GM13977 (cell line): ENCODE results near the gene HIRIP3.
"Not testable (repeated sequence)": the region's sequence is repeated elsewhere in the genome, so short reads cannot be mapped to it uniquely, and the experiment has no call there.

Experiments used
- DNase-seq: peaks from one replicate; pipeline ENCODE4 v3.0.0; 2012; ENCODE audit warnings: low spot score
- CTCF ChIP-seq: IDR thresholded peaks from 2 replicates; pipeline ENCODE4 v1.5.1; 2012; ENCODE audit warnings: mild to moderate bottlenecking, control low read depth; ENCODE audit not compliant: insufficient read depth; ENCODE audit errors: extremely low read depth, missing control alignments
- in situ Hi-C: fragments of 300-500 bp; cut with MboI; formaldehyde crosslinking; loops from one replicate; pipeline ENCODE4 v1.12.0; 2022; ENCODE audit warnings: low sequenced_read_pairs, low pct_unique_long_range_greater_than_20kb, mixed read lengths, inconsistent platforms; ENCODE audit not compliant: unreplicated experiment

Gene HIRIP3

GRCh38 chr16:30025574-30025973 lies 30.2 kb upstream of the HIRIP3 start:
- no peak for TF ChIP-seq CTCF
- in situ Hi-C loops = loop anchor here (10.0 kb wide), 1 partner anchor 341 kb away; no protein-coding TSS in a partner anchor

GRCh38 chr16:30025156-30025555 lies 29.7 kb upstream of the HIRIP3 start:
- no peak for DNase-seq
- in situ Hi-C loops = loop anchor here (10.0 kb wide), 1 partner anchor 340 kb away; no protein-coding TSS in a partner anchor
- no peak for TF ChIP-seq CTCF

More at GRCh38 chr16:30025574-30025973, 30.2 kb upstream of the HIRIP3 start:
- DNase-seq = no peak

GRCh38 chr16:30024451-30024850 lies 29.0 kb upstream of the HIRIP3 start:
- no peak for TF ChIP-seq CTCF
- no peak for DNase-seq
- in situ Hi-C loops = loop anchor here (10.0 kb wide), 1 partner anchor 340 kb away; no protein-coding TSS in a partner anchor

GRCh38 chr16:30023586-30023985 lies 28.2 kb upstream of the HIRIP3 start:
- in situ Hi-C loops = loop anchor here (10.0 kb wide), 1 partner anchor 339 kb away; no protein-coding TSS in a partner anchor
- TF ChIP-seq CTCF = no peak
- DNase-seq = no peak

- DNase-seq = no peak
- in situ Hi-C loops = loop anchor here (10.0 kb wide), 1 partner anchor 338 kb away; no protein-coding TSS in a partner anchor
- no peak for TF ChIP-seq CTCF
Measured at GRCh38 chr16:30022887-30023286, 27.5 kb upstream of the HIRIP3 start, which contains the start of gene C16orf92. C16orf92 (plus strand) TSS chr16:30023198; CDS start chr16:30023341, 143 bp downstream.

GRCh38 chr16:30018731-30019158 lies 23.3 kb upstream of the HIRIP3 start:
- in situ Hi-C loops = no loop called here
- no peak for TF ChIP-seq CTCF
- no peak for DNase-seq

GRCh38 chr16:30017937-30018336 lies 22.5 kb upstream of the HIRIP3 start:
- in situ Hi-C loops, DNase-seq: not testable (repeated sequence)
